ENCODE results near the gene GET4. TPM values are rescaled to one million over a fixed set of nuclear protein-coding genes. Genes with fewer than 3 reads are reported as not detected.

The GET4 gene
- polyA plus RNA-seq, 1 experiment = 21.7 TPM

DNA sequence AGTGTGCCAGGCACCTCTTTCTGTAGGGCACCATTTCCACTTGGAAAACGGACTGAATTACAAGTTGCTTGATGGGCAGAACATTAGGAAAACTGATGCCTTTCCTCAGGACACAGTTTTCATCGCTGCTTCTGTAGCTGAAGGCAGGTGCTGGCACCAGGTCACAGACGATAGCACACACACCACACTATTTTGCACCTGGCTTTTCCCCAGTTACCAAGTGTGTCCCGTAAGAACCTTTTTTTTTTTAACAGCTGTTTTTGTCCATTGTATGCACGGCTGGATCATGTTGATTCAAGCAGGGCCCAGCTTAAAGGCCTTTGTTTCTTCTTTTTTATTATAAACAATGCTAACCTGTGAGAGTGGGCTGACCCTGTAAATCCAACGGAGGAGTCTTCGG is 1.3 kb upstream of the GET4 start:
- H3K4me3 ChIP-seq (ENCODE audit: low read depth, low read length) = no peak overlapping the region
- CTCF ChIA-PET = interaction anchor here (1.0 to 1.7 kb wide), 4 partner anchors 11 to 88 kb away, joined by 3 to 14 read pairs (median 3); no protein-coding TSS in a partner anchor
- no peak for TF ChIP-seq CTCF (IDR thresholded peaks at IDR 0.05; ENCODE audit: insufficient read depth, low read depth, low read length)
- no peak for DNase-seq (ENCODE audit: low read depth)
- H3K36me3 ChIP-seq (ENCODE audit: control insufficient read depth, insufficient read depth, low read length) = peaks cover 8% of the 10 kb centered on the region
- no peaks in the 10 kb centered on the region for H3K27me3 ChIP-seq (ENCODE audit: control insufficient read depth, insufficient read depth, low read length)
- POLR2A ChIA-PET = no interaction called here

DNA sequence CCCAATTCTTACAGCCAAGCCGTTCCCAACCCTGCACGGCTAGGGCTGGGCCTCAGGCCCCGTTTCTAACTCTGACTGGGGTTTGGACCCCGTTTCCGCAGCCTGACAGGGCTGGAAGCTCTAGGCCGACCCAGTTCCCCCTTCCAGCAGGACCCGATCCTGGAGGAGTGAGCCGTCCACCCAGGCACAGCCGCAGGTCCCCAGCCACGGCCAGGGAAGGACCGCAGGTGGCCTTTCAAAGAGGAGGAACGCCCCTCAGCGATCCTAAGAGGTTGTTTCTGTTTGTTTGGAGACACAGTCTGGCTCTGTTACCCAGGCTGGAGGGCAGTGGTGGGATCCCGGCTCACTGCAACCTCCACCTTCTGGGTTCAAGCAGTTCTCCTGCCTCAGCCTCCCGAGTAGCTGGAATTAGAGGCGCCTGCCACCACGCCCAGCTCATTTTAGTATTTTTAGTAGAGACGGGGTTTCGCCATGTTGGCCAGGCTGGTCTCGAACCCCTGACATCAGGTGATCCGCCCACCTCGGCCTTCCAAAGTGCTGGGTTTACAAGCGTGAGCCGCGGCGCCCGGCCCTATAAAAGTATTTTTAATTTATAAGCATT is 778 bp upstream of the GET4 start:
- Histone ChIP-seq H3K4me3 (ENCODE audit: low read depth, low read length) (peak overlapping the region; percentile 43), H3K27me3 (ENCODE audit: control insufficient read depth, insufficient read depth, low read length) (no peaks in the 10 kb centered on the region), H3K36me3 (ENCODE audit: control insufficient read depth, insufficient read depth, low read length) (peaks cover 10% of the 10 kb centered on the region)
- CTCF ChIA-PET = interaction anchor here (1.0 to 1.7 kb wide), 4 partner anchors 12 to 88 kb away, joined by 3 to 14 read pairs (median 3); no protein-coding TSS in a partner anchor
- no peak for DNase-seq (ENCODE audit: low read depth)
- no peak for TF ChIP-seq CTCF (IDR thresholded peaks at IDR 0.05; ENCODE audit: insufficient read depth, low read depth, low read length)
- POLR2A ChIA-PET = no interaction called here

- H3K4me3 ChIP-seq (ENCODE audit: low read depth, low read length) = peak overlapping the region; percentile 98
- no peak for TF ChIP-seq CTCF (IDR thresholded peaks at IDR 0.05; ENCODE audit: insufficient read depth, low read depth, low read length)
- H3K36me3 ChIP-seq (ENCODE audit: control insufficient read depth, insufficient read depth, low read length) = peaks cover 7% of the 10 kb centered on the region
- no peak for DNase-seq (ENCODE audit: low read depth)
- CTCF ChIA-PET = interaction anchor here (1.1 kb wide), 1 partner anchor 14 kb away, joined by 3 read pairs; no protein-coding TSS in a partner anchor
- POLR2A ChIA-PET = no interaction called here
- no peaks in the 10 kb centered on the region for H3K27me3 ChIP-seq (ENCODE audit: control insufficient read depth, insufficient read depth, low read length)
Observed at GRCh38 chr7:876972-877311, 588 bp downstream of the GET4 start.

DNA sequence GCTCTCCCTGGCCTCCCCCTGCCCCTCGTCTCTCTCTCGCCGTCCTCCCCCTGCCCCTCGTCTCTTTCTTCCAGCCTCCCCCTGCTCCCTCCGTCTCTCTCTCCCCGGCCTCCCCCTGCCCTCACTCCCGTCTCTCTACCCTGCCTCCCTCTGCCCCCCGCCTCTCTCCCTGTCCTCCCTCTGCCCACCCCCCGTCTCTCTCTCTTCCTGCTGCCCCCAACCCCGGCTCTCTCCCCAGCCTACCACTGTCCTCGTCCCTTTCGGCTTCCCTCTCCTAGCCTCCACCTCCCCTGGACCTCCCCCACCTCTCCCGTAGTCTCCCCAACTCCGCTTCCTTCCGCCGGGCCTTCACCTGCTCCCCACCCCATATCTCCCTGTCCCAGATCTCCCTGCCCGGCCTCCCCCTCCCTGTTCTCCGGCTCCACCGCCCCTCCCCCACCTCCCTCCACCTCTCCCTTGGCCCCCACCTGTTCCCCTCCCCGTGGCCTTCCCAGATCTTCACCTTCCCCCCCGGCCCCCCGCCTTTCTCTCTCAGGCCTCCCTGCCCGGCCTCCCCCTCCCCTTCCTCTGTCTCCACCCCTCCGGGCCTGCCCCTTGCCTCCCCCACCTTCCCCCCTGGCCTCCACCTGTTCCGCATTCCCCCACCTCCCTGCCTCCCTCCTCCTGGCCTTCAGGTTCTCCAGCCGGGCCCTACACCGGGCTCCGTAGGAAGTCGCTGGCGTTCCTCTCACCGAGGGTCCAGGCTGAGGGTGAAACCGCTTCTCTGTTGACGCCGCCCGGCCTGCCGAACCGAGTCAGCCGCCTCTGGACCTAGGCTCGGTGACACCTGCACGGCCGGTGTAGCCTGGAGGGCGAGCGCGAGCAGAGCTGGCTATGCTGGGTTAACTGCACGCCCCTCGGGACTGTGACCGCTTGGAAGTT is 1.2 kb downstream of the GET4 start:
- DNase-seq (ENCODE audit: low read depth) = no peak

More for the DNA sequence above, 1.2 kb downstream of the GET4 start:
- TF ChIP-seq CTCF (IDR thresholded peaks at IDR 0.05; ENCODE audit: insufficient read depth, low read depth, low read length) = no peak
- Histone ChIP-seq H3K36me3 (ENCODE audit: control insufficient read depth, insufficient read depth, low read length) (peaks cover 5% of the 10 kb centered on the region), H3K4me3 (ENCODE audit: low read depth, low read length) (peak overlapping the region; percentile 98), H3K27me3 (ENCODE audit: control insufficient read depth, insufficient read depth, low read length) (no peaks in the 10 kb centered on the region)
- ChIA-PET CTCF (interaction anchor here (1.1 kb wide), 1 partner anchor 13 kb away, joined by 3 read pairs; no protein-coding TSS in a partner anchor), POLR2A (no interaction called here)

Data from BJ (cell line).